HG02938 (cell line): Measurements from ENCODE around the gene DPYSL4.

Experiments used
- ATAC-seq: cut with Tn5 transposase; IDR thresholded peaks from one replicate; pipeline ENCODE4 v1.9.1; 2021; ENCODE audit warnings: mild to moderate bottlenecking, moderate library complexity; ENCODE audit not compliant: unreplicated experiment

The DPYSL4 gene

GRCh38 chr10:132162590-132163277 lies 24.0 kb upstream of the DPYSL4 start:
- no peak for ATAC-seq

GRCh38 chr10:132163278-132163765 lies 23.4 kb upstream of the DPYSL4 start:
- no peak for ATAC-seq

- ATAC-seq, result no peak
Observed at GRCh38 chr10:132163826-132164515, 22.8 kb upstream of the DPYSL4 start.

GRCh38 chr10:132164761-132165278 lies 21.9 kb upstream of the DPYSL4 start:
- ATAC-seq, result no peak

- ATAC-seq, result no peak
Observed at GRCh38 chr10:132165416-132165980, 21.2 kb upstream of the DPYSL4 start.

GRCh38 chr10:132166216-132166950 lies 20.4 kb upstream of the DPYSL4 start:
- no peak for ATAC-seq

GRCh38 chr10:132167041-132167674 lies 19.6 kb upstream of the DPYSL4 start:
- no peak for ATAC-seq

- no peak for ATAC-seq
Observed at GRCh38 chr10:132167976-132168375, 18.8 kb upstream of the DPYSL4 start.

GRCh38 chr10:132168571-132169030 lies 18.1 kb upstream of the DPYSL4 start:
- ATAC-seq, result no peak

- no peak for ATAC-seq
Observed at GRCh38 chr10:132169031-132169765, 17.6 kb upstream of the DPYSL4 start.

- ATAC-seq, result no peak
Observed at GRCh38 chr10:132169766-132170560, 16.8 kb upstream of the DPYSL4 start.

- no peak for ATAC-seq
Observed at GRCh38 chr10:132170561-132171361, 16.0 kb upstream of the DPYSL4 start.

GRCh38 chr10:132172091-132173066 lies 14.4 kb upstream of the DPYSL4 start:
- no peak for ATAC-seq

- ATAC-seq, result no peak
Observed at GRCh38 chr10:132173185-132173584, 13.6 kb upstream of the DPYSL4 start.

- no peak for ATAC-seq
Observed at GRCh38 chr10:132174237-132174636, 12.5 kb upstream of the DPYSL4 start.

GRCh38 chr10:132175408-132175807 lies 11.3 kb upstream of the DPYSL4 start:
- no peak for ATAC-seq
